Measurements from ENCODE around the gene TRERF1. TPM values are rescaled to one million over a fixed set of nuclear protein-coding genes. Genes with fewer than 3 reads are reported as not detected.

TRERF1 gene
- polyA plus RNA-seq, 1 of the 3 experiments (the other 2 are of a cell fraction): 3.6 TPM

DNA sequence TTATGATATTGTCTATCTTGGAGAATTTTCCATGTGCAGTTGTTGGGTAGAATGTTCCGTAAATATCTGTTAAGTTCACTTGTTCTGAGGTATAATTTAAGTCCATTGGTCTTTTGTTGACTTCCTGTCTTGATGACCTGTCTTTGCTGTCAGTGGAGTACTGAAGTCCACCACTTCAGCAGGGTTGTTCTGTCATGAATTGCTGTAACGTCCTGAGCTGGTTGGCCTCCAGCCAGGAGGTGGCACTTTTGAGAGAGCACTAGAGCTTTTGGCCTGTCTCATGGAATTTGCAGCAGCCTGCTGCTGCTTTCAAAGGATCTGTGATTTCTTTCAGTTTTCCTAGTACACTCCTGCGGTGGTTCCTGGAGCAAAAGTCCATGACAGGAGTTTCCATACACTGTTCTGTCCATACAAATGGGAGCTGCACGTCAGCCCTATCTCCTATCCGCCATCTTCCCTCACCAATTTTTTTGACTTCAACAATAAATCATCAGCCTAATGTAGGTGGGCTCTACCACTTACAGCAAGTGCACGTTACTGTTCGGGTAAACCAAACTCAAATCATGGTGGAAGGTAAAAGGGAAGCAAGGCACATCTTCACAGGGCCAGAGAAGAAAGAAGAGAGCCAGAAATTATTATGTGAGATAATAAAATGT lies 46.9 kb upstream of the TRERF1 start:
- H3K36me3 ChIP-seq (replicated peaks in 1 of 2; ENCODE audit: control insufficient read depth in 1 of 2, insufficient read depth in 2 of 2, low read length in 1 of 2): no peaks in the 10 kb centered on the region
- no peak overlapping the region for H3K4me2 ChIP-seq
- CTCF ChIA-PET: no interaction called here
- H3K4me1 ChIP-seq (ENCODE audit: control insufficient read depth in 1 of 2, insufficient read depth in 2 of 2, low read depth in 1 of 2, low read length in 1 of 2): no peaks in the 10 kb centered on the region
- DNase-seq: no peak
- no peaks in the 10 kb centered on the region for H4K20me1 ChIP-seq (ENCODE audit: insufficient read depth)
- H3K9me3 ChIP-seq: no peaks in the 10 kb centered on the region
- no peak overlapping the region for H3K27ac ChIP-seq (ENCODE audit: low read depth in 2 of 2, low read length in 1 of 2)
- POLR2A ChIA-PET: no interaction called here
- H3K27me3 ChIP-seq (ENCODE audit: insufficient read depth): no peaks in the 10 kb centered on the region
- H2AFZ ChIP-seq (ENCODE audit: low read depth): no peak overlapping the region
- no peaks in the 10 kb centered on the region for H3F3A ChIP-seq (replicated peaks; ENCODE audit: insufficient read depth)
- 75% methylated on average over 7 of the region's 7 CpGs for WGBS (ENCODE audit: low lambda C conversion rate)
- H3K4me3 ChIP-seq (ENCODE audit: low read depth in 2 of 2, low read length in 1 of 2): no peak overlapping the region
- H3K9ac ChIP-seq: no peak overlapping the region
- no peaks in the 10 kb centered on the region for H3K79me2 ChIP-seq (ENCODE audit: insufficient read depth)
- TF ChIP-seq, protein P1, sequence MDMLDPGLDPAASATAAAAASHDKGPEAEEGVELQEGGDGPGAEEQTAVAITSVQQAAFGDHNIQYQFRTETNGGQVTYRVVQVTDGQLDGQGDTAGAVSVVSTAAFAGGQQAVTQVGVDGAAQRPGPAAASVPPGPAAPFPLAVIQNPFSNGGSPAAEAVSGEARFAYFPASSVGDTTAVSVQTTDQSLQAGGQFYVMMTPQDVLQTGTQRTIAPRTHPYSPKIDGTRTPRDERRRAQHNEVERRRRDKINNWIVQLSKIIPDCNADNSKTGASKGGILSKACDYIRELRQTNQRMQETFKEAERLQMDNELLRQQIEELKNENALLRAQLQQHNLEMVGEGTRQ (IDR thresholded peaks at IDR 0.05; ENCODE audit: borderline replicate concordance, low read depth, low read length): no peak
- TF ChIP-seq ELF1 (IDR thresholded peaks at IDR 0.05) (no peak), SIN3A (IDR thresholded peaks at IDR 0.05; ENCODE audit: borderline replicate concordance, low read depth, low read length) (no peak), JUND (IDR thresholded peaks at IDR 0.05) (no peak), MEF2A (IDR thresholded peaks at IDR 0.05; ENCODE audit: borderline replicate concordance, low read depth) (no peak), CHD2 (IDR thresholded peaks at IDR 0.05; ENCODE audit: low read length, partially characterized antibody) (no peak), MXI1 (IDR thresholded peaks at IDR 0.05; ENCODE audit: low read depth, low read length) (no peak), GATA2 (CRISPR knock-in tag; IDR thresholded peaks at IDR 0.05) (no peak)
- TF ChIP-seq, protein P2, sequence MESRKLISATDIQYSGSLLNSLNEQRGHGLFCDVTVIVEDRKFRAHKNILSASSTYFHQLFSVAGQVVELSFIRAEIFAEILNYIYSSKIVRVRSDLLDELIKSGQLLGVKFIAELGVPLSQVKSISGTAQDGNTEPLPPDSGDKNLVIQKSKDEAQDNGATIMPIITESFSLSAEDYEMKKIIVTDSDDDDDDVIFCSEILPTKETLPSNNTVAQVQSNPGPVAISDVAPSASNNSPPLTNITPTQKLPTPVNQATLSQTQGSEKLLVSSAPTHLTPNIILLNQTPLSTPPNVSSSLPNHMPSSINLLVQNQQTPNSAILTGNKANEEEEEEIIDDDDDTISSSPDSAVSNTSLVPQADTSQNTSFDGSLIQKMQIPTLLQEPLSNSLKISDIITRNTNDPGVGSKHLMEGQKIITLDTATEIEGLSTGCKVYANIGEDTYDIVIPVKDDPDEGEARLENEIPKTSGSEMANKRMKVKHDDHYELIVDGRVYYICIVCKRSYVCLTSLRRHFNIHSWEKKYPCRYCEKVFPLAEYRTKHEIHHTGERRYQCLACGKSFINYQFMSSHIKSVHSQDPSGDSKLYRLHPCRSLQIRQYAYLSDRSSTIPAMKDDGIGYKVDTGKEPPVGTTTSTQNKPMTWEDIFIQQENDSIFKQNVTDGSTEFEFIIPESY (IDR thresholded peaks at IDR 0.05; ENCODE audit: borderline replicate concordance, low read depth): no peak
- H3K9me2 ChIP-seq: no peaks in the 10 kb centered on the region

DNA sequence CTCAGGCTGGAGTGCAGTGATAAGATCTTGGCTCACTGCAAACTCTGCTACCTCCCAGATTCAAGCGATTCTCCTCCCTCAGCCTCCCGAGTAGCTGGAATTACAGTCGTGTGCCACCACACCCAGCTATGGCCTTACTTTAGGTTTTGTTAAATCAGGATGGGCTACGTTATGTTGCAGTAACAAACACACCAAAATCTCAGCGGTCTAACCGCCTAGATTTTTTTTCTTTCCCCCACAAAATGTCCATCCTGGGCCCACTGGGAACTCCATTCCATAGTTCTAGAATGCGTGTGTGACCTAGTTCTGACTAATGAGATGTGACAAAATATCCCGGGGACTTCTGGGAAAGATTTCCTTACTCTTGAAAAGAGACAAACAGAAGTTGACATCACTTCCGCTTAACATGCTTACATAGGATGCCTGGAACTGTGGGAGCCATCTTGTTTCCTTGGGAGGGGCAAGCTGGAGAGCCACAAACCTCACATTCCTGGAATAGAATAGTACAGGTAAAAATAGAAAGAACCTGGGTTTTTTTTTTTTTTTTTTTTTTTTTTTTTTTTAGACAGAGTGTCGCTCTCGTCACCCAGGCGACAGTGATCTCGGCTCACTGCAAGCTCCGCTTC lies 42.3 kb upstream of the TRERF1 start:
- 83% methylated on average over 14 of the region's 14 CpGs for WGBS (ENCODE audit: low lambda C conversion rate)
- Histone ChIP-seq H3K36me3 (replicated peaks in 1 of 2; ENCODE audit: control insufficient read depth in 1 of 2, insufficient read depth in 2 of 2, low read length in 1 of 2) (no peaks in the 10 kb centered on the region), H4K20me1 (ENCODE audit: insufficient read depth) (no peaks in the 10 kb centered on the region), H2AFZ (ENCODE audit: low read depth) (no peak overlapping the region), H3K4me2 (no peak overlapping the region), H3K9me2 (no peaks in the 10 kb centered on the region), H3K4me1 (ENCODE audit: control insufficient read depth in 1 of 2, insufficient read depth in 2 of 2, low read depth in 1 of 2, low read length in 1 of 2) (no peaks in the 10 kb centered on the region), H3K79me2 (ENCODE audit: insufficient read depth) (no peaks in the 10 kb centered on the region), H3K27ac (ENCODE audit: low read depth in 2 of 2, low read length in 1 of 2) (no peak overlapping the region), H3K4me3 (ENCODE audit: low read depth in 2 of 2, low read length in 1 of 2) (no peak overlapping the region), H3F3A (replicated peaks; ENCODE audit: insufficient read depth) (no peaks in the 10 kb centered on the region), H3K9me3 (no peaks in the 10 kb centered on the region), H3K27me3 (ENCODE audit: insufficient read depth) (no peaks in the 10 kb centered on the region), H3K9ac (no peak overlapping the region)
- no peak for DNase-seq
- ChIA-PET CTCF (interaction anchor here (0.6 to 1.2 kb wide), 3 partner anchors 38 to 158 kb away, joined by 3 to 6 read pairs (median 4); no protein-coding TSS in a partner anchor), POLR2A (no interaction called here)
- TF ChIP-seq NRF1 (IDR thresholded peaks at IDR 0.05; ENCODE audit: low read depth, low read length): no peak
- no peak for TF ChIP-seq ELF1 (IDR thresholded peaks at IDR 0.05)
- TF ChIP-seq, protein P3, sequence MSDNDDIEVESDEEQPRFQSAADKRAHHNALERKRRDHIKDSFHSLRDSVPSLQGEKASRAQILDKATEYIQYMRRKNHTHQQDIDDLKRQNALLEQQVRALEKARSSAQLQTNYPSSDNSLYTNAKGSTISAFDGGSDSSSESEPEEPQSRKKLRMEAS (IDR thresholded peaks at IDR 0.05; ENCODE audit: low read depth): no peak
- TF ChIP-seq, protein P2 (IDR thresholded peaks at IDR 0.05; ENCODE audit: borderline replicate concordance, low read depth): no peak
- TF ChIP-seq, protein P1 (IDR thresholded peaks at IDR 0.05; ENCODE audit: borderline replicate concordance, low read depth, low read length): no peak
- TF ChIP-seq RAD21 (IDR thresholded peaks at IDR 0.05; ENCODE audit: low read length): no peak
- TF ChIP-seq MXI1 (IDR thresholded peaks at IDR 0.05; ENCODE audit: low read depth, low read length): no peak
- no peak for TF ChIP-seq TCF12 (IDR thresholded peaks at IDR 0.05)
- no peak for TF ChIP-seq FOSL2 (IDR thresholded peaks at IDR 0.05; ENCODE audit: borderline replicate concordance, low read depth)
- TF ChIP-seq MEF2A (IDR thresholded peaks at IDR 0.05; ENCODE audit: borderline replicate concordance, low read depth): no peak
- no peak for TF ChIP-seq POLR2AphosphoS5 (IDR thresholded peaks at IDR 0.05; ENCODE audit: low read depth, low read length)
- TF ChIP-seq, protein P4, sequence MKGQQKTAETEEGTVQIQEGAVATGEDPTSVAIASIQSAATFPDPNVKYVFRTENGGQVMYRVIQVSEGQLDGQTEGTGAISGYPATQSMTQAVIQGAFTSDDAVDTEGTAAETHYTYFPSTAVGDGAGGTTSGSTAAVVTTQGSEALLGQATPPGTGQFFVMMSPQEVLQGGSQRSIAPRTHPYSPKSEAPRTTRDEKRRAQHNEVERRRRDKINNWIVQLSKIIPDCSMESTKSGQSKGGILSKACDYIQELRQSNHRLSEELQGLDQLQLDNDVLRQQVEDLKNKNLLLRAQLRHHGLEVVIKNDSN (IDR thresholded peaks at IDR 0.05; ENCODE audit: borderline replicate concordance, low read depth): no peak
- no peak for TF ChIP-seq RCOR1 (IDR thresholded peaks at IDR 0.05; ENCODE audit: low read length)
- no peak for TF ChIP-seq NFIC (IDR thresholded peaks at IDR 0.05; ENCODE audit: borderline replicate concordance)
- no peak for TF ChIP-seq YY1 (IDR thresholded peaks at IDR 0.05; ENCODE audit: low read depth)
- no peak for TF ChIP-seq EZH2phosphoT487 (IDR thresholded peaks at IDR 0.05; ENCODE audit: borderline replicate concordance, low read depth)
- no peak for TF ChIP-seq JUND (IDR thresholded peaks at IDR 0.05)

All from SK-N-SH (cell line).